GM19023 (cell line): Measurements from ENCODE around the gene ABCF2.

Experiments
- ATAC-seq: cut with Tn5 transposase; IDR thresholded peaks from one replicate; pipeline ENCODE4 v1.9.1; 2021; ENCODE audit warnings: mild to moderate bottlenecking, moderate library complexity; ENCODE audit not compliant: unreplicated experiment

The ABCF2 gene

GRCh38 chr7:151242159-151243044, 15.4 kb upstream of the ABCF2 start:
- ATAC-seq = no peak

- ATAC-seq = no peak
Measured at GRCh38 chr7:151241755-151242096, 14.7 kb upstream of the ABCF2 start.

- no peak for ATAC-seq
Measured at GRCh38 chr7:151240942-151241754, 14.1 kb upstream of the ABCF2 start.

GRCh38 chr7:151240536-151240935, 13.5 kb upstream of the ABCF2 start:
- no peak for ATAC-seq

GRCh38 chr7:151239837-151240459, 12.9 kb upstream of the ABCF2 start:
- ATAC-seq = no peak

- ATAC-seq = no peak
Measured at GRCh38 chr7:151238924-151239836, 12.2 kb upstream of the ABCF2 start.

- no peak for ATAC-seq
Measured at GRCh38 chr7:151238190-151238810, 11.3 kb upstream of the ABCF2 start.

- ATAC-seq = no peak
Measured at GRCh38 chr7:151237244-151238189, 10.5 kb upstream of the ABCF2 start.

- no peak for ATAC-seq
Measured at GRCh38 chr7:151236406-151236805, 9.4 kb upstream of the ABCF2 start.

GRCh38 chr7:151235091-151235787, 8.2 kb upstream of the ABCF2 start:
- ATAC-seq = no peak

GRCh38 chr7:151233804-151234203, 6.8 kb upstream of the ABCF2 start:
- no peak for ATAC-seq

GRCh38 chr7:151232917-151233701, 6.1 kb upstream of the ABCF2 start:
- peak; percentile 32 for ATAC-seq

- peak; percentile 99 for ATAC-seq
Measured at GRCh38 chr7:151232091-151232916, 5.3 kb upstream of the ABCF2 start, which contains the start of gene CHPF2. Gene CHPF2 (plus strand): TSS chr7:151232483. CDS start chr7:151234012, 1,529 bp downstream.

GRCh38 chr7:151231080-151231479, 4.1 kb upstream of the ABCF2 start:
- ATAC-seq = no peak

GRCh38 chr7:151229249-151229648, 2.2 kb upstream of the ABCF2 start:
- ATAC-seq = no peak

- no peak for ATAC-seq
Measured at GRCh38 chr7:151228024-151228866, 1.2 kb upstream of the ABCF2 start.
